Osteocyte (in vitro differentiated cells): Measurements from ENCODE around the gene FAM227B. TPM values are rescaled to one million over a fixed set of nuclear protein-coding genes. Genes with fewer than 3 reads are reported as not detected.

ENCODE experiments used
- DNase-seq: peaks from one replicate; pipeline ENCODE4 v3.0.0; 2021; ENCODE audit warnings: mixed read lengths; ENCODE audit not compliant: unreplicated experiment; ENCODE audit errors: extremely low spot score
- H3K27ac Mint-ChIP-seq: one replicate; pipeline ENCODE4 v1.8.0; 2021; ENCODE audit warnings: mild to moderate bottlenecking, mixed read lengths; ENCODE audit not compliant: unreplicated experiment
- H3K27me3 Mint-ChIP-seq: one replicate; pipeline ENCODE4 v1.8.0; 2021; ENCODE audit warnings: mixed read lengths; ENCODE audit not compliant: unreplicated experiment
- H3K36me3 Mint-ChIP-seq: one replicate; pipeline ENCODE4 v1.8.0; 2021; ENCODE audit warnings: mixed read lengths; ENCODE audit not compliant: unreplicated experiment
- H3K4me1 Mint-ChIP-seq: one replicate; pipeline ENCODE4 v1.8.0; 2021; ENCODE audit warnings: mixed read lengths; ENCODE audit not compliant: unreplicated experiment
- H3K4me3 Mint-ChIP-seq: one replicate; pipeline ENCODE4 v1.8.0; 2021; ENCODE audit warnings: mild to moderate bottlenecking, moderate library complexity, mixed read lengths; ENCODE audit not compliant: unreplicated experiment
- H3K9me3 Mint-ChIP-seq: one replicate; pipeline ENCODE4 v1.8.0; 2021; ENCODE audit warnings: mixed read lengths; ENCODE audit not compliant: unreplicated experiment
- CTCF ChIP-seq: fragments of 200-600 bp; sonication (generic); IDR thresholded peaks from 2 replicates; pipeline ENCODE4 v1.5.0; 2021; ENCODE audit warnings: antibody characterized with exemption, mild to moderate bottlenecking, moderate library complexity
- total RNA-seq: library from RNA; stranded (reverse); gene quantifications from 2 replicates; pipeline ENCODE4 v1.2.1, GENCODE V29; 2021

The FAM227B gene
- total RNA-seq, 1 donor from 2014 or later, result 3.0 TPM

GRCh38 chr15:49315391-49315823 lies 305.2 kb downstream of the FAM227B start:
- no peak overlapping the region for H3K4me3 Mint-ChIP-seq
- H3K9me3 Mint-ChIP-seq, result no peaks in the 10 kb centered on the region
- no peaks in the 10 kb centered on the region for H3K27me3 Mint-ChIP-seq
- H3K4me1 Mint-ChIP-seq, result peaks cover 20% of the 10 kb centered on the region
- no peak overlapping the region for H3K27ac Mint-ChIP-seq
- TF ChIP-seq CTCF, result no peak
- no peak for DNase-seq
- H3K36me3 Mint-ChIP-seq, result peaks cover 21% of the 10 kb centered on the region

GRCh38 chr15:49314716-49315115 lies 305.9 kb downstream of the FAM227B start:
- H3K36me3 Mint-ChIP-seq, result peaks cover 15% of the 10 kb centered on the region
- H3K27ac Mint-ChIP-seq, result no peak overlapping the region
- no peaks in the 10 kb centered on the region for H3K27me3 Mint-ChIP-seq
- no peaks in the 10 kb centered on the region for H3K9me3 Mint-ChIP-seq
- H3K4me1 Mint-ChIP-seq, result peaks cover 22% of the 10 kb centered on the region
- no peak for TF ChIP-seq CTCF
- H3K4me3 Mint-ChIP-seq, result no peak overlapping the region
- no peak for DNase-seq

DNA sequence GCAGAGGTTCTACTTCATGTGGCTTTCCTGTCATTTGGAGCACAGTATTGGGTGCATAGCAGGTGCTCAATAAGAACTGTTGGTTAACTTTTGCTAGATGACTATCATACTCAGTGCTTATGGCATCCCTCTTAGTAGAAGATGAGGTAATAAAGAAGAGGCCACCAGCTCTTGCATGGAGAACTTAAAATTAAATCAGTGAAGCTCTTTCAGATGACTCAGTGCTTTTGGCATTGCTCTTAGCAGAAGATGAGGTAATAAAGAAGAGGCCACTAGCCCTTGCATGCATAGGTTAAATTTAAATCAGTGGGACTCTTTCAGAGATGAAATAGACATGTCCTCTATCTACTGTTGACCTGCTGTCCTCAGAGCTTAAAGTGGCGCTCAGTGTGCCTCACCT lies 307.0 kb downstream of the FAM227B start:
- Mint-ChIP-seq H3K9me3 (no peaks in the 10 kb centered on the region), H3K27ac (no peak overlapping the region), H3K36me3 (peaks cover 6% of the 10 kb centered on the region), H3K4me1 (peaks cover 22% of the 10 kb centered on the region), H3K27me3 (no peaks in the 10 kb centered on the region), H3K4me3 (no peak overlapping the region)
- TF ChIP-seq CTCF, result no peak
- DNase-seq, result no peak

DNA sequence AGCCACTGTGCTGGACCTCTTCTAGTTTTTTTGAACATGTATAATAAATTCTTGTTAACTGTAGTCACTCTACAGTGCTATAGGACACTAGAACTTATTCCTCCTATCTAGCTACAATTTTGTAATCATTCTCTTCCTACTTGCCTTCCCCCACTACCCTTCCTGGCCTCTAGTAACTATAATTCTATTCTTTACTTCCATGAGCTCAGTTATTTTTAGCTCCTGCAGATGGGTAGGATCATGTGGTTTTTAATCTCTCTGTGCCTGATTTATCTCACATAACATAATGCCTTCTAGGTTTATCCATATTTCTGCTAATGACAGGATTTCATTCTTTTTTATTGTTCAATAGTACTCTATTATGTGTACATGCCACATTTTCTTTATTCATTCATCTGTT lies 310.7 kb downstream of the FAM227B start:
- TF ChIP-seq CTCF, result no peak
- peaks cover 18% of the 10 kb centered on the region for H3K36me3 Mint-ChIP-seq
- H3K4me3 Mint-ChIP-seq, result no peak overlapping the region
- DNase-seq, result no peak
- H3K27me3 Mint-ChIP-seq, result no peaks in the 10 kb centered on the region
- no peaks in the 10 kb centered on the region for H3K9me3 Mint-ChIP-seq
- H3K4me1 Mint-ChIP-seq, result peaks cover 12% of the 10 kb centered on the region
- H3K27ac Mint-ChIP-seq, result no peak overlapping the region

DNA sequence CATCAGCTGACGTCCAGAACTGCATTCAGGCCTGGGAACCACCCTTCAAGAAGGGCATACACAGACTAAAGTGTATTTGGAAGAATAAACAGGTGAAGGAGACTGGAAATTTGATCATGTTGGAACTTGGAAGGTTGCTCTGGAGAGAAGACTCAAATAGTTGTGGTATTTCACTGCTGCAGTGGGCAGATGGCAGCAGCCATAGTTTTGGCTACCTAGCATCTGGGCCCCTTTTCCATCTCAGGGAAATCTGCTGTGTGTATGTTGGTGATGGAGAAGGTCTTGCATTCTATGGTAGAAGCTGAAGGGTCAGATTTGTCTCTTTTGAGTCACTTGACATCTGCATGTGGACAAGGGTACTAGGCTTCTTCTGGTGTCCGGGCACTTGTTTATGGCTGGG lies 311.9 kb downstream of the FAM227B start:
- no peak for TF ChIP-seq CTCF
- Mint-ChIP-seq H3K4me1 (peaks cover 5% of the 10 kb centered on the region), H3K9me3 (no peaks in the 10 kb centered on the region), H3K27me3 (no peaks in the 10 kb centered on the region), H3K36me3 (peaks cover 27% of the 10 kb centered on the region), H3K4me3 (no peak overlapping the region), H3K27ac (no peak overlapping the region)
- no peak for DNase-seq
